Liver (tissue), 9 donors: ENCODE data around the gene ZRANB1. TPM values are rescaled to one million over a fixed set of nuclear protein-coding genes. Genes with fewer than 3 reads are reported as not detected.

Source experiments
- DNase-seq: peaks from one replicate; pipeline ENCODE4 v3.0.0-alpha.2; 2017; ENCODE audit warnings: low spot score
- H3K27ac ChIP-seq, 2 donors: one replicate each; pipeline ENCODE4 v1.7.0; 2013; ENCODE audit warnings: inconsistent platforms in 2 of 2, low read length in 2 of 2, control low read depth in 1 of 2, low read depth in 1 of 2, mild to moderate bottlenecking in 1 of 2
- H3K27me3 ChIP-seq, 4 donors: one replicate each; pipeline versions ENCODE4 v1.6.1 to v1.7.0; 2013; ENCODE audit warnings: low read length in 3 of 4, inconsistent platforms in 1 of 4, mild to moderate bottlenecking in 1 of 4, moderate library complexity in 1 of 4; ENCODE audit not compliant: control insufficient read depth in 4 of 4, insufficient read depth in 4 of 4
- H3K36me3 ChIP-seq, 4 donors: one replicate each; pipeline versions ENCODE4 v1.6.1 to v1.7.0; 2013; ENCODE audit warnings: low read length in 3 of 4, mild to moderate bottlenecking in 3 of 4, low read depth in 1 of 4, moderate library complexity in 1 of 4; ENCODE audit not compliant: control insufficient read depth in 4 of 4, insufficient read depth in 3 of 4
- H3K4me1 ChIP-seq, 4 donors: one replicate each; pipeline versions ENCODE4 v1.6.1 to v1.7.0; 2013; ENCODE audit warnings: low read length in 3 of 4, mild to moderate bottlenecking in 3 of 4, moderate library complexity in 1 of 4; ENCODE audit not compliant: control insufficient read depth in 4 of 4, insufficient read depth in 4 of 4
- H3K4me3 ChIP-seq, 3 donors: one replicate each; pipeline versions ENCODE4 v1.6.1 to v1.7.0; 2013; ENCODE audit warnings: low read length in 3 of 3, control low read depth in 1 of 3, low read depth in 1 of 3, mild to moderate bottlenecking in 1 of 3
- H3K9ac ChIP-seq, 2 donors: one replicate each; pipeline ENCODE4 v1.7.0; 2013; ENCODE audit warnings: low read length in 2 of 2, mild to moderate bottlenecking in 2 of 2, moderate library complexity in 2 of 2, control low read depth in 1 of 2, low read depth in 1 of 2
- H3K9me3 ChIP-seq, 4 donors: one replicate each; pipeline versions ENCODE4 v1.6.1 to v1.7.0; 2013; ENCODE audit warnings: low read length in 3 of 4; ENCODE audit not compliant: control insufficient read depth in 4 of 4
- CTCF ChIP-seq: fragments of 150-350 bp; IDR thresholded peaks from 2 replicates; pipeline ENCODE4 v1.5.1; 2017; ENCODE audit warnings: improper control_type of control experiment, low read depth, low read length; ENCODE audit not compliant: missing input control
- EGR1 ChIP-seq, 2 donors: IDR thresholded peaks; 2 replicates each; pipeline ENCODE4 v1.6.1; 2016 to 2018; ENCODE audit warnings: antibody characterized with exemption in 2 of 2, low read depth in 2 of 2
- FOXA1 ChIP-seq: IDR thresholded peaks from 2 replicates; pipeline ENCODE4 v1.6.1; 2016; ENCODE audit warnings: antibody characterized with exemption
- FOXA2 ChIP-seq: IDR thresholded peaks from 2 replicates; pipeline ENCODE4 v1.6.1; 2016; ENCODE audit warnings: antibody characterized with exemption
- GABPA ChIP-seq, 2 donors: IDR thresholded peaks in 1 of 2; conservative IDR thresholded peaks in 1 of 2; 2 replicates each; pipeline ENCODE4 v1.6.1; 2016; ENCODE audit warnings: antibody characterized with exemption in 2 of 2, mild to moderate bottlenecking in 1 of 2, moderate library complexity in 1 of 2
- HNF4G ChIP-seq: IDR thresholded peaks from 2 replicates; pipeline ENCODE4 v1.6.1; 2016; ENCODE audit warnings: antibody characterized with exemption
- MAX ChIP-seq: IDR thresholded peaks from 2 replicates; pipeline ENCODE4 v1.6.1; 2016; ENCODE audit warnings: antibody characterized with exemption
- NR2F2 ChIP-seq: IDR thresholded peaks from 2 replicates; pipeline ENCODE4 v1.6.1; 2016; ENCODE audit warnings: antibody characterized with exemption
- RAD21 ChIP-seq, 2 donors: IDR thresholded peaks; 2 replicates each; pipeline ENCODE4 v1.6.1; 2016; ENCODE audit warnings: antibody characterized with exemption in 2 of 2, mild to moderate bottlenecking in 2 of 2
- RXRA ChIP-seq, 2 donors: IDR thresholded peaks; 2 replicates each; pipeline ENCODE4 v1.6.1; 2017 to 2018; ENCODE audit warnings: antibody characterized with exemption in 2 of 2, mild to moderate bottlenecking in 1 of 2
- SP1 ChIP-seq: IDR thresholded peaks from 2 replicates; pipeline ENCODE4 v1.6.1; 2018; ENCODE audit warnings: antibody characterized with exemption, mild to moderate bottlenecking
- TAF1 ChIP-seq: conservative IDR thresholded peaks from 2 replicates; pipeline ENCODE4 v1.6.1; 2016; ENCODE audit warnings: antibody characterized with exemption, mild to moderate bottlenecking
- YY1 ChIP-seq: IDR thresholded peaks from 2 replicates; pipeline ENCODE4 v1.6.1; 2016; ENCODE audit warnings: antibody characterized with exemption, mild to moderate bottlenecking
- ZBTB33 ChIP-seq: IDR thresholded peaks from 2 replicates; pipeline ENCODE4 v1.6.1; 2016; ENCODE audit warnings: antibody characterized with exemption
- WGBS: extraction: QIAGEN DNeasy Blood & Tissue Kit; methylation state at CpG from one replicate; pipeline ENCODE4 v1.1.7; 2013; 5-methylcytosine and 5-hydroxymethylcytosine counted together
- polyA plus RNA-seq, 2 donors: library from polyadenylated mRNA; stranded (reverse) in 1 of 2; unstranded in 1 of 2; fragments of 200-250 nt in 1 of 2; fragments of >200 nt in 1 of 2; fragmentation: Nextera tagmentation in 1 of 2; extraction: Ambion mirVana in 1 of 2; gene quantifications; one replicate each; pipeline versions ENCODE4 v1.2.1 to v1.2.3, GENCODE V29; 2013 to 2015
- total RNA-seq, 2 donors: library from RNA; depleted of rRNA; stranded (reverse); fragments of >200 nt; gene quantifications; one replicate each; pipeline ENCODE4 v1.2.3, GENCODE V29; 2014
- TF ChIP-seq, protein P1 (sequence below): IDR thresholded peaks from 2 replicates; pipeline ENCODE4 v1.6.1; 2016; ENCODE audit warnings: antibody characterized with exemption
- TF ChIP-seq, protein P2 (sequence below): IDR thresholded peaks from 2 replicates; pipeline ENCODE4 v1.6.1; 2016; ENCODE audit warnings: antibody characterized with exemption, mild to moderate bottlenecking
- donor health status: healthy.
- donor health status: healthy.
- donor health status: healthy.
- donor health status: healthy.
- donor health status: healthy.

The ZRANB1 gene
- total and polyA plus RNA-seq, 4 donors, result 6.2 to 32.5 (median 14.4) TPM

- H3K9me3 ChIP-seq, result no peaks in the 10 kb centered on the region
- peaks cover 2 to 24% (median 18%) of the 10 kb centered on the region in 4 donors for H3K4me1 ChIP-seq
- TF ChIP-seq SP1 (no peak), EGR1 (IDR thresholded peaks at IDR 0.05; ENCODE audit: low read depth in 2 of 2) (no peak), RXRA (IDR thresholded peaks at IDR 0.05) (no peak), HNF4G (no peak), TAF1 (no peak), CTCF (no peak), ZBTB33 (no peak), YY1 (no peak), GABPA (IDR thresholded peaks at IDR 0.05 in 1 of 2, conservative IDR thresholded peaks at IDR 0.05 in 1 of 2) (no peak), FOXA1 (no peak), MAX (no peak)
- TF ChIP-seq, protein P1, sequence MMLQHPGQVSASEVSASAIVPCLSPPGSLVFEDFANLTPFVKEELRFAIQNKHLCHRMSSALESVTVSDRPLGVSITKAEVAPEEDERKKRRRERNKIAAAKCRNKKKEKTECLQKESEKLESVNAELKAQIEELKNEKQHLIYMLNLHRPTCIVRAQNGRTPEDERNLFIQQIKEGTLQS, result no peak
- WGBS, result 87% methylated on average over 17 of the region's 17 CpGs
- no peak overlapping the region for H3K9ac ChIP-seq
- no peaks in the 10 kb centered on the region for H3K27me3 ChIP-seq
- H3K36me3 ChIP-seq, result no peaks in the 10 kb centered on the region
- DNase-seq, result no peak
- H3K27ac ChIP-seq, result no peak overlapping the region
- no peak overlapping the region for H3K4me3 ChIP-seq
Measured at GRCh38 chr10:125027871-125028869, 86.2 kb downstream of the ZRANB1 start.

DNA sequence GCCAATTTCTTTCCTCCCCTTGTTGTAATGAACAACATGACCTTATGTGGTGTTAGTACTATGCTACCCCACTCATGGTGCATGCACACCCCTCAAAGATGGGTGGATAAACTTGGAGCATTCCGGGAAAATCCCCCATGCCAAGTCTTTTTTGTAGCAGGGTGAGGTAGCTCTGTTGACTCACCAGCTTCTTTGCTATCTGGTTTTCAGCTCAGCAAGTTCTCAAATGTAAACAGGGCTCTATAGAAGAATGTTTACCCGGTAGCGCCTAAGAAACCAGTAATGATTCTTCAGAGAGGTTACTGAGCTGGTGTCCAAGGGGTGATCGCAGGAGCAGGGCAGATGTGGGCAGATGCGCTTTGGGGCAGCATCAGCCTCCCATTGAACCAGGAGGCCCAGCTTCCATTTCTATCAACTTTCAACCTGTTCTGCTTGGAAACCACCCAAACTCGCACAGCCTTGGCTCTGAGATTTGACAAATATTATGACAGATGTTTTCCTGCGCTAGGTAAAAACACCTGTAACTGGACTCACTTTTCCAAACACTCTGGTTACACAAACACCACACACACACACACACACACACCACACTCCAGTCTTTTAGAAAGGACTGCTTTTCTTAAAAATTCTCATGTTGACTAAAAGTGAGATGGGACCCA is 87.8 kb downstream of the ZRANB1 start:
- Histone ChIP-seq H3K27ac (no peak overlapping the region), H3K4me1 (peaks cover 0 to 8% (median 3%) of the 10 kb centered on the region in 4 donors), H3K4me3 (no peak overlapping the region), H3K9me3 (no peaks in the 10 kb centered on the region), H3K9ac (no peak overlapping the region), H3K27me3 (no peaks in the 10 kb centered on the region), H3K36me3 (no peaks in the 10 kb centered on the region)
- no peak for TF ChIP-seq NR2F2
- no peak for TF ChIP-seq RAD21 (IDR thresholded peaks at IDR 0.05)
- TF ChIP-seq, protein P2, sequence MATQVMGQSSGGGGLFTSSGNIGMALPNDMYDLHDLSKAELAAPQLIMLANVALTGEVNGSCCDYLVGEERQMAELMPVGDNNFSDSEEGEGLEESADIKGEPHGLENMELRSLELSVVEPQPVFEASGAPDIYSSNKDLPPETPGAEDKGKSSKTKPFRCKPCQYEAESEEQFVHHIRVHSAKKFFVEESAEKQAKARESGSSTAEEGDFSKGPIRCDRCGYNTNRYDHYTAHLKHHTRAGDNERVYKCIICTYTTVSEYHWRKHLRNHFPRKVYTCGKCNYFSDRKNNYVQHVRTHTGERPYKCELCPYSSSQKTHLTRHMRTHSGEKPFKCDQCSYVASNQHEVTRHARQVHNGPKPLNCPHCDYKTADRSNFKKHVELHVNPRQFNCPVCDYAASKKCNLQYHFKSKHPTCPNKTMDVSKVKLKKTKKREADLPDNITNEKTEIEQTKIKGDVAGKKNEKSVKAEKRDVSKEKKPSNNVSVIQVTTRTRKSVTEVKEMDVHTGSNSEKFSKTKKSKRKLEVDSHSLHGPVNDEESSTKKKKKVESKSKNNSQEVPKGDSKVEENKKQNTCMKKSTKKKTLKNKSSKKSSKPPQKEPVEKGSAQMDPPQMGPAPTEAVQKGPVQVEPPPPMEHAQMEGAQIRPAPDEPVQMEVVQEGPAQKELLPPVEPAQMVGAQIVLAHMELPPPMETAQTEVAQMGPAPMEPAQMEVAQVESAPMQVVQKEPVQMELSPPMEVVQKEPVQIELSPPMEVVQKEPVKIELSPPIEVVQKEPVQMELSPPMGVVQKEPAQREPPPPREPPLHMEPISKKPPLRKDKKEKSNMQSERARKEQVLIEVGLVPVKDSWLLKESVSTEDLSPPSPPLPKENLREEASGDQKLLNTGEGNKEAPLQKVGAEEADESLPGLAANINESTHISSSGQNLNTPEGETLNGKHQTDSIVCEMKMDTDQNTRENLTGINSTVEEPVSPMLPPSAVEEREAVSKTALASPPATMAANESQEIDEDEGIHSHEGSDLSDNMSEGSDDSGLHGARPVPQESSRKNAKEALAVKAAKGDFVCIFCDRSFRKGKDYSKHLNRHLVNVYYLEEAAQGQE, result no peak
- TF ChIP-seq ZBTB33, result no peak
- TF ChIP-seq FOXA2, result no peak
- no peak for TF ChIP-seq RXRA (IDR thresholded peaks at IDR 0.05)
- no peak for DNase-seq
- WGBS, result 71% methylated on average over 7 of the region's 7 CpGs
